ENCODE measurements around the gene HSPB9.

Gene HSPB9

DNA sequence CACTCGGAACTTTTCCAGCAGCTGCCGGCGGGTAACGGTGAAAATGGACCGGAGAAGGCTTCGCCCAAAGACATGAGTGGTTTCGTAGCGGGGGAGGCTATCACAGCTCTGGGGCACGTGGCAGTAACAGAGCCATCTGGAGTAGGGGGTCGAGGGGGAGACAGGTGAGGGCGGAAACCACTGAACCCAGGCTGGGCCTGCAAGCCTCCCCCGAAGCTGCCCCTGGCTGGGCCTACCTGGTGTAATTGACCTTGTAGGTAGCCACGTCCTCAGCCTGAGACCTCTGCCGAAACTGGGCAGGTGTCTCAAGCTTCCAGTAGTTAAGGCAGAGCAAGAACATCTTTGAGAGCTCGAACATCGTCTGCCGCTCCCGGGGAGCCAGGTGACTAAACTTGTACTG lies 3.3 kb upstream of the HSPB9 start:
- TF ChIP-seq, protein P1, sequence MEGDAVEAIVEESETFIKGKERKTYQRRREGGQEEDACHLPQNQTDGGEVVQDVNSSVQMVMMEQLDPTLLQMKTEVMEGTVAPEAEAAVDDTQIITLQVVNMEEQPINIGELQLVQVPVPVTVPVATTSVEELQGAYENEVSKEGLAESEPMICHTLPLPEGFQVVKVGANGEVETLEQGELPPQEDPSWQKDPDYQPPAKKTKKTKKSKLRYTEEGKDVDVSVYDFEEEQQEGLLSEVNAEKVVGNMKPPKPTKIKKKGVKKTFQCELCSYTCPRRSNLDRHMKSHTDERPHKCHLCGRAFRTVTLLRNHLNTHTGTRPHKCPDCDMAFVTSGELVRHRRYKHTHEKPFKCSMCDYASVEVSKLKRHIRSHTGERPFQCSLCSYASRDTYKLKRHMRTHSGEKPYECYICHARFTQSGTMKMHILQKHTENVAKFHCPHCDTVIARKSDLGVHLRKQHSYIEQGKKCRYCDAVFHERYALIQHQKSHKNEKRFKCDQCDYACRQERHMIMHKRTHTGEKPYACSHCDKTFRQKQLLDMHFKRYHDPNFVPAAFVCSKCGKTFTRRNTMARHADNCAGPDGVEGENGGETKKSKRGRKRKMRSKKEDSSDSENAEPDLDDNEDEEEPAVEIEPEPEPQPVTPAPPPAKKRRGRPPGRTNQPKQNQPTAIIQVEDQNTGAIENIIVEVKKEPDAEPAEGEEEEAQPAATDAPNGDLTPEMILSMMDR (IDR thresholded peaks at IDR 0.05): no peak

DNA sequence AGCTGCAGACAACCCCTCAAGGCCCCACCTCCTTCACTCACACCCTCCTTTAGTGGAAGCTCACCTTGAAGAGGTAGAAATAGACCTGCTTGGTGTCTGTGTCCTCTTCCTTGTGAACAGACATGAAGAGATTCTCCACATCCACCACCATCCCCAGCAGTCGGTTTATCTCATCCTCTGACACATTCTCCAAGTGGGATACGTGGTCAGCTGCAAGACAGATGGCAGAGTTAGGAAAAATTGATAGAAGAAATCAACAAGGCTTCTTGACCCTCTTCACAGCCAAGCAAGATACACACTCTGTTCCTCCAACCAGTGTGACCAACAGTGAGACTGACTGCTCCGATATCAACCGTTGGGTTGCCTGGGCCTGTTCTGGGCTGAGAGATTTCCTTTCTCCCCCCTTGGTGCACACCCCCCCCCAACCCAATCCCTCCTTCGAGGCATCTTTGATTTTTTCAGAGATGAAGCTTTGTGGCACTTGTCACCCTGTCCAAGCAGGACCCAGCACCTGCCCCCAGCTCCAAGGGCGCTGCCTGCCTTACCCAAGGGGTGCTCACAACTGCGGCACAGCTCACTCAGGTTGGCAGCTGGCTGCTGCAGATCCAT lies 2.3 kb upstream of the HSPB9 start:
- TF ChIP-seq, protein P1 (IDR thresholded peaks at IDR 0.05): no peak

GRCh38 chr17:42120770-42121769 lies 1.5 kb upstream of the HSPB9 start, which contains the start of gene KAT2A:
Gene KAT2A, minus strand, starts transcription at chr17:42121367. Its CDS starts 63 bp downstream, at chr17:42121304.
- TF ChIP-seq, protein P1 (IDR thresholded peaks at IDR 0.05): no peak

DNA sequence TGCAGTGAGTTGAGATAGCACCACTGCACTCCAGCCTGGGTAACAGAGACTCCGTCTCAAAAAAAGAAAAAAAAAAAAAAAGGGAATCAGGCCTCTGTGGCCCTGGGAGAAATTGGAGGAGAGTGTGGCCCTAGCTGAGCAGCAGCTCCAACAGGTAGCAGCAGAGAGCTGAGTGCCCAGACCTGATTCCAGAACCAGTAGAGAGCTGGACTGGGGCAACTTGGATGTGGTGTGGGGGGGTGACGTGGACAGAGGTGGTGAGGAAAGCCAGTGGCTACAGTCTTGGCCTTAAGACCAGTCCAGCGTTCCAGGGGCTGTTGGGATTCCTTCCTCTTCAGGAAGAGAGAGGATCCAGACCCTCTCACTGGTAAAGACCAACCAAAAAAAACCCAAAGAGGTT lies 1.7 kb downstream of the HSPB9 start:
- TF ChIP-seq, protein P1 (IDR thresholded peaks at IDR 0.05): no peak

DNA sequence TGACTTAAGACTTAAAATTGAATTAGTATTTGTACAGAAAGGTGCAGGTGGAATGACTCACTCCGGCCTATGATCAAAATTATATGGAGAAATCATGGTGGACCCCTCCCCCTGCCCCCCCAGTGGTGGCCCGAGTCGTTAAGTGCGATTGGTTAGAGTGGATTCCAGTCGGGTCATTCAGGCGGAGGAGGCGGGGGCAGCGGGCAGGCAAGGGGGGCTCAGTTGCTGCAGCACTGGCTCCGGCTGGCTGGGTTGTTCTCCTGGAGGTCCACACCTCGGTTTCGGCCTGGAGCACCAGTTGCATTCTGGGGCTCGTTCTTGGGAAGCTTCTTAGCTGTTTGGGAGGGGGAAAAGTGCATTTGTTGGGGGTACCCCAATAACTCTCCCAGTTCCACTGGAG lies 3.0 kb downstream of the HSPB9 start:
- TF ChIP-seq, protein P1 (IDR thresholded peaks at IDR 0.05): no peak

- TF ChIP-seq, protein P1 (IDR thresholded peaks at IDR 0.05): no peak
These were observed 4.2 kb downstream of the HSPB9 start for GRCh38 chr17:42126836-42127235.

DNA sequence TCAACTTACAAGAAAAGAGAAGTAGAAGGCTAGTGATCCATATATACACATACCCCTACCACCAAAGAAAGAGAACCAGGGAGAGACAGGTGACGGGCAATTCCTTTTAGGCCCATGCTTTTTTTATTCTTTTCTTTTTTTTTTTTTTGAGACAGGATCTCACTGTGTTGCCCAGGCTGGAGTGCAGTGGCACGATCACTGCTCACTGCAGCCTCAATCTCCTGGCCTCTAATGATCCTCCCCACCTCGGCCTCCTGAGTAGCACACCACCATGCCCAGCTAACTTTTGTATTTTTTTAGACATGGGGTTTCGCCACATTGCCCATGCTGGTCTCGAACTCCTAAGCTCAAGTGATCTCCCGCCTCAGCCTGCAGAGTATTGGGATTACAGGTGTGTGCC lies 4.8 kb downstream of the HSPB9 start:
- TF ChIP-seq, protein P1 (IDR thresholded peaks at IDR 0.05): no peak
